ENCODE results near the gene OLFM4. TPM values are rescaled to one million over a fixed set of nuclear protein-coding genes. Genes with fewer than 3 reads are reported as not detected.

The OLFM4 gene
- total RNA-seq, 2 experiments from 2014 or later, result not detected

DNA sequence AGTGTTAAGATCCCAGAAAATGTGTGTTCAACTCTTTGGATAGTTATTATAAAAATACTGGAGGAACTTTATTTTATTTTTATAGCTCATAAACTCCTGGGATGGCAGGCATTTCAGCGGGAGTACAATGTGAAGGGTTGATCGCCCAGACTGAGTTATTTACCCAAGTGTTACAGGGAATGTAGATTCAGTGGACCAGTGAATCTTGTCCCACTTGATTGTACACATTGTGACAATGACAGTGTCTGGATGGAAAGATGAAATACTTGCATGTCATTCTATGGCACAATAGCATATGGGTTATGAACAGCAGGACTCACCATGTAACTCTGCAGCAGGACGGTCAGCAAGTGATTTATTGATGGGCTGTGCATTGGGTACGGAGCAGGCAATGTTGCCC, 20.3 kb downstream of the OLFM4 start:
- H3K27ac Mint-ChIP-seq, result no peak overlapping the region
- POLR2A ChIA-PET, result no interaction called here

DNA sequence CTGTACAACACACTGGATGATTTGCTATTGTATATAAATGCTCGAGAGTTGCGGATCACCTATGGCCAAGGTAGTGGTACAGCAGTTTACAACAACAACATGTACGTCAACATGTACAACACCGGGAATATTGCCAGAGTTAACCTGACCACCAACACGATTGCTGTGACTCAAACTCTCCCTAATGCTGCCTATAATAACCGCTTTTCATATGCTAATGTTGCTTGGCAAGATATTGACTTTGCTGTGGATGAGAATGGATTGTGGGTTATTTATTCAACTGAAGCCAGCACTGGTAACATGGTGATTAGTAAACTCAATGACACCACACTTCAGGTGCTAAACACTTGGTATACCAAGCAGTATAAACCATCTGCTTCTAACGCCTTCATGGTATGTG, 21.5 kb downstream of the OLFM4 start:
- ChIA-PET CTCF (no interaction called here), POLR2A (no interaction called here)
- Mint-ChIP-seq H3K4me3 (no peak overlapping the region), H3K4me1 (ENCODE audit: low read depth) (no peaks in the 10 kb centered on the region), H3K36me3 (ENCODE audit: low read depth) (no peaks in the 10 kb centered on the region), H3K9me3 (no peaks in the 10 kb centered on the region), H3K27me3 (peaks cover 5% of the 10 kb centered on the region), H3K27ac (no peak overlapping the region)
- intact Hi-C loops (cut with DNase I, micrococcal nuclease), result no loop called here
- Histone ChIP-seq H3K27ac (ENCODE audit: low read depth in 1 of 2, low read length in 2 of 2) (no peak overlapping the region), H3K27me3 (ENCODE audit: control insufficient read depth in 1 of 2, insufficient read depth in 2 of 2, low read length in 2 of 2) (peaks cover 0 to 3% of the 10 kb centered on the region in 2 experiments), H3K4me1 (ENCODE audit: insufficient read depth, low read length) (no peaks in the 10 kb centered on the region), H3K36me3 (ENCODE audit: insufficient read depth, low read length) (no peaks in the 10 kb centered on the region), H3K4me3 (ENCODE audit: low read length) (no peak overlapping the region), H3K9me3 (ENCODE audit: control insufficient read depth in 1 of 2, insufficient read depth in 1 of 2, low read length in 2 of 2) (no peaks in the 10 kb centered on the region)
- DNase-seq, result no peak
- no peak for TF ChIP-seq CTCF (IDR thresholded peaks at IDR 0.05)
- no peak for ATAC-seq (ENCODE audit: poor library complexity)

More for the DNA sequence above, 20.3 kb downstream of the OLFM4 start:
- Histone ChIP-seq H3K27ac (ENCODE audit: low read depth in 1 of 2, low read length in 2 of 2) (no peak overlapping the region), H3K9me3 (ENCODE audit: control insufficient read depth in 1 of 2, insufficient read depth in 1 of 2, low read length in 2 of 2) (no peaks in the 10 kb centered on the region), H3K36me3 (ENCODE audit: insufficient read depth, low read length) (no peaks in the 10 kb centered on the region), H3K4me3 (ENCODE audit: low read length) (no peak overlapping the region), H3K4me1 (ENCODE audit: insufficient read depth, low read length) (no peaks in the 10 kb centered on the region), H3K27me3 (ENCODE audit: control insufficient read depth in 1 of 2, insufficient read depth in 2 of 2, low read length in 2 of 2) (no peaks in the 10 kb centered on the region)
- no peak for DNase-seq
- H3K27me3 Mint-ChIP-seq, result peaks cover 5% of the 10 kb centered on the region
- CTCF ChIA-PET, result no interaction called here
- intact Hi-C loops (cut with DNase I, micrococcal nuclease), result no loop called here
- no peaks in the 10 kb centered on the region for H3K36me3 Mint-ChIP-seq (ENCODE audit: low read depth)
- no peaks in the 10 kb centered on the region for H3K4me1 Mint-ChIP-seq (ENCODE audit: low read depth)
- TF ChIP-seq CTCF (IDR thresholded peaks at IDR 0.05), result no peak
- no peak overlapping the region for H3K4me3 Mint-ChIP-seq
- ATAC-seq (ENCODE audit: poor library complexity), result no peak
- no peaks in the 10 kb centered on the region for H3K9me3 Mint-ChIP-seq

DNA sequence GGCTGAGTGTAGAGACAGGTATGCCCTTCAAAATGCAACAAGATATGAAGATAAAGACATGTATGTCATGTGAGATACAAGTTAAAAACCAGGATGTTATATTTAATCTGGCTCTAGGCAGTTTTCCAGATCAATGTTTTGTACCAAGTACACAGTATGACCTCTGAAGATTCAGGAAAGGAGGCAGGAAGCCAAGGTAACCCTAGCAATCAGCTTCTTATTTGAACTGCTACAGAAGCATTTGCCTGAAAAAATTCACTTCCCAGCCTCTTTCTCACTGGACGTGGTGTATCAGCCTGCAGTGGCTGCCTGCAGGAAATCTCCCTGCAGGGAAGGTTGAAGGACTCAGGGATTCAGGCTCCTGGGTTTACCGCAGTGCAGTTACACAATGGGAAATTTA, 24.1 kb downstream of the OLFM4 start:
- CTCF ChIA-PET, result no interaction called here
- no peak for TF ChIP-seq CTCF (IDR thresholded peaks at IDR 0.05)
- POLR2A ChIA-PET, result no interaction called here

More for the DNA sequence above, 24.1 kb downstream of the OLFM4 start:
- Histone ChIP-seq H3K4me3 (ENCODE audit: low read length) (no peak overlapping the region), H3K27me3 (ENCODE audit: control insufficient read depth in 1 of 2, insufficient read depth in 2 of 2, low read length in 2 of 2) (peaks cover 0 to 3% of the 10 kb centered on the region in 2 experiments), H3K9me3 (ENCODE audit: control insufficient read depth in 1 of 2, insufficient read depth in 1 of 2, low read length in 2 of 2) (no peaks in the 10 kb centered on the region), H3K27ac (ENCODE audit: low read depth in 1 of 2, low read length in 2 of 2) (no peak overlapping the region), H3K36me3 (ENCODE audit: insufficient read depth, low read length) (no peaks in the 10 kb centered on the region), H3K4me1 (ENCODE audit: insufficient read depth, low read length) (no peaks in the 10 kb centered on the region)
- H3K27ac Mint-ChIP-seq, result no peak overlapping the region
- no peaks in the 10 kb centered on the region for H3K27me3 Mint-ChIP-seq
- no peaks in the 10 kb centered on the region for H3K9me3 Mint-ChIP-seq
- ATAC-seq (ENCODE audit: poor library complexity), result no peak
- H3K4me1 Mint-ChIP-seq (ENCODE audit: low read depth), result no peaks in the 10 kb centered on the region
- H3K4me3 Mint-ChIP-seq, result no peak overlapping the region
- intact Hi-C loops (cut with DNase I, micrococcal nuclease), result no loop called here
- DNase-seq, result no peak
- no peaks in the 10 kb centered on the region for H3K36me3 Mint-ChIP-seq (ENCODE audit: low read depth)

Measured in CD4-positive, alpha-beta T cell (primary cell).